ENCODE results near the gene HBZ. TPM values are rescaled to one million over a fixed set of nuclear protein-coding genes. Genes with fewer than 3 reads are reported as not detected.

HBZ gene
- total RNA-seq, 1 donor from 2014 or later: not detected

GRCh38 chr16:185213-185612, 32.8 kb downstream of the HBZ start:
- intact Hi-C loops (cut with DNase I): no loop called here
- no peak for TF ChIP-seq POLR2A (IDR thresholded peaks at IDR 0.05)
- no peak overlapping the region for H3K4me3 ChIP-seq
- H3K27ac ChIP-seq: no peak overlapping the region
- no peak for DNase-seq (ENCODE audit: extremely low spot score in 2 of 2)
- no peaks in the 10 kb centered on the region for H3K27me3 ChIP-seq
- no peaks in the 10 kb centered on the region for H3K9me3 ChIP-seq
- H3K4me1 ChIP-seq: peaks cover 17% of the 10 kb centered on the region
- H3K36me3 ChIP-seq: peaks cover 0 to 31% of the 10 kb centered on the region in 2 donors

DNA sequence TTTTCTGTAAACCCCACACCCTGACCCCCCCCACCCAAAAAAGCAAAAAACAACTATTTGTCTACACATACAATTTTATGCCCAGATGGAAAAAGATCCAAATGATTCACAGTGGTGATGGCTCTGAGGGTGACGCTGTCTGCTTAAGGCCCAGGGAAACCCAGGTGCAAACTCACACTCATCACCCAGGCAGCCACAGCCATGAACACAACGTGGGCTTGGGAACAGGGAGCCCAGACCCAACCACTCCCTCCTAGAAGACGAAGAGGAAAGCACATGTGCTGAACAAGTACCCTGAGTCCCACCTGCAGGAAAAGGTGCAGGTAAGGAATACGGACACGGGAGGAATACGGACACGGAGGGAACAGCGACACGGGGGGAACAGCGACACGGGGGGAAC, 33.2 kb downstream of the HBZ start:
- H3K4me1 ChIP-seq: peaks cover 13% of the 10 kb centered on the region
- no peak for DNase-seq (ENCODE audit: extremely low spot score in 2 of 2)
- TF ChIP-seq POLR2A (IDR thresholded peaks at IDR 0.05) (no peak), POLR2AphosphoS5 (IDR thresholded peaks at IDR 0.05; ENCODE audit: insufficient read depth in 1 of 2, low read depth in 1 of 2) (no peak)
- TF ChIP-seq, protein P1, sequence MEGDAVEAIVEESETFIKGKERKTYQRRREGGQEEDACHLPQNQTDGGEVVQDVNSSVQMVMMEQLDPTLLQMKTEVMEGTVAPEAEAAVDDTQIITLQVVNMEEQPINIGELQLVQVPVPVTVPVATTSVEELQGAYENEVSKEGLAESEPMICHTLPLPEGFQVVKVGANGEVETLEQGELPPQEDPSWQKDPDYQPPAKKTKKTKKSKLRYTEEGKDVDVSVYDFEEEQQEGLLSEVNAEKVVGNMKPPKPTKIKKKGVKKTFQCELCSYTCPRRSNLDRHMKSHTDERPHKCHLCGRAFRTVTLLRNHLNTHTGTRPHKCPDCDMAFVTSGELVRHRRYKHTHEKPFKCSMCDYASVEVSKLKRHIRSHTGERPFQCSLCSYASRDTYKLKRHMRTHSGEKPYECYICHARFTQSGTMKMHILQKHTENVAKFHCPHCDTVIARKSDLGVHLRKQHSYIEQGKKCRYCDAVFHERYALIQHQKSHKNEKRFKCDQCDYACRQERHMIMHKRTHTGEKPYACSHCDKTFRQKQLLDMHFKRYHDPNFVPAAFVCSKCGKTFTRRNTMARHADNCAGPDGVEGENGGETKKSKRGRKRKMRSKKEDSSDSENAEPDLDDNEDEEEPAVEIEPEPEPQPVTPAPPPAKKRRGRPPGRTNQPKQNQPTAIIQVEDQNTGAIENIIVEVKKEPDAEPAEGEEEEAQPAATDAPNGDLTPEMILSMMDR (IDR thresholded peaks at IDR 0.05): no peak
- no peaks in the 10 kb centered on the region for H3K27me3 ChIP-seq
- intact Hi-C loops (cut with DNase I): no loop called here
- H3K36me3 ChIP-seq: peaks cover 0 to 36% of the 10 kb centered on the region in 2 donors
- H3K27ac ChIP-seq: no peak overlapping the region
- no peak overlapping the region for H3K4me3 ChIP-seq
- H3K9me3 ChIP-seq: no peaks in the 10 kb centered on the region

- H3K9me3 ChIP-seq: no peaks in the 10 kb centered on the region
- no peak for TF ChIP-seq POLR2A (IDR thresholded peaks at IDR 0.05)
- TF ChIP-seq, protein P1 (IDR thresholded peaks at IDR 0.05): no peak
- TF ChIP-seq POLR2AphosphoS5 (IDR thresholded peaks at IDR 0.05; ENCODE audit: insufficient read depth in 1 of 2, low read depth in 1 of 2): no peak
- no peaks in the 10 kb centered on the region for H3K4me1 ChIP-seq
- H3K36me3 ChIP-seq: peaks cover 0 to 52% of the 10 kb centered on the region in 2 donors
- intact Hi-C loops (cut with DNase I): no loop called here
- H3K27me3 ChIP-seq: no peaks in the 10 kb centered on the region
- no peak overlapping the region for H3K4me3 ChIP-seq
- DNase-seq (ENCODE audit: extremely low spot score in 2 of 2): no peak
- H3K27ac ChIP-seq: no peak overlapping the region
These were observed 34.9 kb downstream of the HBZ start for GRCh38 chr16:187330-187729.

DNA sequence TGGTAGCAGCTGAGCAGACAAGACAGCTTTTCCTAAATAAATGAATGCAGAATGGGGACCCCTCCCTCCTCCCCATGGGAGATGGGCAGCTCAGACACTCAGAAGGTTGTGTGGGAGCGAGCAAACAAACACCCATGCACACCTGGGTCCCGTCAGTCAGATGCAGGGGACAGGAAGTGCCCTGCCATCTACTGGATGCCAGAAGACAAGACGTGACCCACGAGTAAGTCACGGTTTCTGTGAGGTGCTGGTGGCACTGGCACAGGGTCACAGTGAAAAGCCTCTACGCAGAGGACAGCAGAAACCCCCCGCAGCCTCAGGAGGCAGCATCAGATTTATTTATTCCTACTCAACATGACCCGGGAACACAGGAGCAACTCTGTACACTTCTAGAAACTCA, 36.2 kb downstream of the HBZ start:
- Histone ChIP-seq H3K4me3 (no peak overlapping the region), H3K36me3 (peaks cover 0 to 65% of the 10 kb centered on the region in 2 donors), H3K4me1 (no peaks in the 10 kb centered on the region), H3K9me3 (no peaks in the 10 kb centered on the region), H3K27me3 (no peaks in the 10 kb centered on the region), H3K27ac (no peak overlapping the region)
- DNase-seq (ENCODE audit: extremely low spot score in 2 of 2): no peak
- TF ChIP-seq POLR2A (IDR thresholded peaks at IDR 0.05): no peak
- TF ChIP-seq, protein P1 (IDR thresholded peaks at IDR 0.05): no peak
- no peak for TF ChIP-seq POLR2AphosphoS5 (IDR thresholded peaks at IDR 0.05; ENCODE audit: insufficient read depth in 1 of 2, low read depth in 1 of 2)
- intact Hi-C loops (cut with DNase I): no loop called here

- no peaks in the 10 kb centered on the region for H3K4me1 ChIP-seq
- H3K27ac ChIP-seq: no peak overlapping the region
- no peak for TF ChIP-seq POLR2A (IDR thresholded peaks at IDR 0.05)
- TF ChIP-seq POLR2AphosphoS5 (IDR thresholded peaks at IDR 0.05; ENCODE audit: insufficient read depth in 1 of 2, low read depth in 1 of 2): no peak
- TF ChIP-seq, protein P1 (IDR thresholded peaks at IDR 0.05): no peak
- intact Hi-C loops (cut with DNase I): no loop called here
- H3K36me3 ChIP-seq: peaks cover 0 to 76% of the 10 kb centered on the region in 2 donors
- DNase-seq (ENCODE audit: extremely low spot score in 2 of 2): no peak
- H3K4me3 ChIP-seq: no peak overlapping the region
- no peaks in the 10 kb centered on the region for H3K27me3 ChIP-seq
- H3K9me3 ChIP-seq: no peaks in the 10 kb centered on the region
These were observed 37.3 kb downstream of the HBZ start for GRCh38 chr16:189604-190186.
